Stimulated activated CD4-positive, alpha-beta T cell treated with anti-CD3 and anti-CD28 coated beads, Interleukin-1b, Interleukin-23, amount 100 ng/mL, for 1 hour (primary cell): Measurements from ENCODE around the gene RAMP1.

Source experiments
- DNase-seq, 2 donors: peaks; one replicate each; pipeline ENCODE4 v3.0.0-alpha.2; 2020; ENCODE audit warnings: low read depth in 2 of 2

The RAMP1 gene

DNA sequence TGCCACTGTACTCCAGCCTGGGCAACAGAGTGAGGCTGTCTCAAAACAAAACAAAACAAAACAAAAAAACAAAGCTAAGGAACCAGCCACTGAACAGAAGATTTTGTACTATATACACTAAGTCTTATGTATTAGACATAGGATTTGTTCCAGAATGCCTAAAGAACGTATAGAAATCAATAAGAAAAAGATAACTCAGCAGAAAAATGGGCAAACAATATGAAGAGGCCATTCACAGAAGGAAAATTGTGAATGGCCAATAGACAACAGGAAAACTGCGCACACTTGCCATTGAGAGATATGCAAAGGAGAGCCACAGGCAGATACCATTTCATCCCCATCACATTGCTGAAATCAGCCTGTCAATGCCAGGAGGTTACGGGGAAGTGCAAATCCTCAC, 92.5 kb downstream of the RAMP1 start:
- no peak for DNase-seq

- DNase-seq, result no peak
These were observed 93.4 kb downstream of the RAMP1 start for GRCh38 chr2:237952851-237953250.

- no peak for DNase-seq
These were observed 96.4 kb downstream of the RAMP1 start for GRCh38 chr2:237955640-237956401.

DNA sequence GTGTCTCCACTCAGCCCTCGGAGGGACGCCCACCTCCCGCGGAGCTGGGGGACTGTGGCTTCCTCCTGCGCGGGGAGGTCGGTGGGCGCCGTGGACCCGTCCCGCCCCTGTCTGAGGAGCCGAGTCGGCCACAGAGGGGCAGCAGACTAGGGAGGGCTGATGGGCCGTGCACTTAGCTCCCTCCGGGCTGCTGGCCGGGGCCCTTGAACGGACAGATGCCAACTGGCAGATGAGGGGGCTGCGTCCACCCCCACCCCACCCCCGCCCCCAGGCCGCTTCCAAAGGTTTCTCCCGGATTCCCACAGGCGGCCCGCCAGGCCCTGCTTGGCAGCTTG, 96.9 kb downstream of the RAMP1 start:
- DNase-seq, result no peak

- DNase-seq, result no peak
These were observed 102.2 kb downstream of the RAMP1 start for GRCh38 chr2:237961637-237962036.
